HFF-Myc (cell line): ENCODE data around the gene THSD7A.

Experiments used
- DNase-seq: peaks from one replicate; pipeline ENCODE4 v3.0.0-alpha.2; 2011; ENCODE audit warnings: low read depth; ENCODE audit errors: extremely low read depth
- H3K4me3 ChIP-seq: replicated peaks from 2 replicates; pipeline ENCODE4 v1.5.1; 2011; ENCODE audit warnings: low read depth, mild to moderate bottlenecking, control low read depth, low read length
- CTCF ChIP-seq: IDR thresholded peaks from 2 replicates; pipeline ENCODE4 v1.5.1; 2012; ENCODE audit warnings: mild to moderate bottlenecking, low read depth, low read length, control low read depth; ENCODE audit errors: missing control alignments

THSD7A gene

GRCh38 chr7:11848251-11848650 is 16.3 kb upstream of the THSD7A start:
- no peak overlapping the region for H3K4me3 ChIP-seq
- no peak for TF ChIP-seq CTCF
- DNase-seq, result no peak

- TF ChIP-seq CTCF, result no peak
- H3K4me3 ChIP-seq, result no peak overlapping the region
- no peak for DNase-seq
Observed at GRCh38 chr7:11847336-11847735, 15.3 kb upstream of the THSD7A start.

- no peak for DNase-seq
Observed at GRCh38 chr7:11846361-11846955, 14.5 kb upstream of the THSD7A start.

GRCh38 chr7:11843113-11843765 is 11.2 kb upstream of the THSD7A start:
- DNase-seq, result no peak
- no peak for TF ChIP-seq CTCF

More at GRCh38 chr7:11846361-11846955, 14.5 kb upstream of the THSD7A start:
- no peak for TF ChIP-seq CTCF
- no peak overlapping the region for H3K4me3 ChIP-seq

DNA sequence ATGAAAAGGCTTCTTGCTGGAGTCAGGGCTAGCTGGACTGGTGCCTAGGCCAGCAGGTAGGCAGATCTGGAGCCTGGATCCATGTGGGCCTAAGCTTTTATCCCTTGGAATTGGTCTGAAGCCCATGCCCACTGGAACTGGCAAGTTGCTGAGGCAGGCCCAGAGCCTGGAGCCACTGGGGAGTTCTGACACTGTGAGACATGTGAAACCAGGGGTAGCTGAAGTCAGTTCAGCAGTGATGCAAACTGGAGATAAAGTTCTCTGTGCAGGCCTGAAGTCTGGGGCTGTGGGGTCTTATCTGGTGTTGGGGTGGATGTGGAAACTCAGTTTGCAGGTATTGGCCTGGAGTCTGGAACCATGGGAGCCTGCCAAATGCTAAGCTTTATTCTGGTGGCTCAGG is 9.7 kb upstream of the THSD7A start:
- DNase-seq, result no peak
- TF ChIP-seq CTCF, result no peak

More at GRCh38 chr7:11843113-11843765, 11.2 kb upstream of the THSD7A start:
- no peak overlapping the region for H3K4me3 ChIP-seq

GRCh38 chr7:11835260-11835659 is 3.3 kb upstream of the THSD7A start:
- no peak for TF ChIP-seq CTCF
- no peak overlapping the region for H3K4me3 ChIP-seq
- DNase-seq, result no peak

More for the DNA sequence above, 9.7 kb upstream of the THSD7A start:
- no peak overlapping the region for H3K4me3 ChIP-seq
